ENCODE data around the gene C1QBP.

DNA sequence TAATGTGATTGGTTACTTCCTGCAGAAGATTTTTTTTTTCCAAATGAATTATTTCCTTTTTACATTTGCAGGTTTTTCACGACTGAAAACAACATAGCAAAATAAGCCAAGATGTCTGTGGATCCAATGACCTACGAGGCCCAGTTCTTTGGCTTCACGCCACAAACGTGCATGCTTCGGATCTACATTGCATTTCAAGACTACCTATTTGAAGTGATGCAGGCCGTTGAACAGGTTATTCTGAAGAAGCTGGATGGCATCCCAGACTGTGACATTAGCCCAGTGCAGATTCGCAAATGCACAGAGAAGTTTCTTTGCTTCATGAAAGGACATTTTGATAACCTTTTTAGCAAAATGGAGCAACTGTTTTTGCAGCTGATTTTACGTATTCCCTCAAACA lies 49.8 kb upstream of the C1QBP start:
- TF ChIP-seq, protein P1, sequence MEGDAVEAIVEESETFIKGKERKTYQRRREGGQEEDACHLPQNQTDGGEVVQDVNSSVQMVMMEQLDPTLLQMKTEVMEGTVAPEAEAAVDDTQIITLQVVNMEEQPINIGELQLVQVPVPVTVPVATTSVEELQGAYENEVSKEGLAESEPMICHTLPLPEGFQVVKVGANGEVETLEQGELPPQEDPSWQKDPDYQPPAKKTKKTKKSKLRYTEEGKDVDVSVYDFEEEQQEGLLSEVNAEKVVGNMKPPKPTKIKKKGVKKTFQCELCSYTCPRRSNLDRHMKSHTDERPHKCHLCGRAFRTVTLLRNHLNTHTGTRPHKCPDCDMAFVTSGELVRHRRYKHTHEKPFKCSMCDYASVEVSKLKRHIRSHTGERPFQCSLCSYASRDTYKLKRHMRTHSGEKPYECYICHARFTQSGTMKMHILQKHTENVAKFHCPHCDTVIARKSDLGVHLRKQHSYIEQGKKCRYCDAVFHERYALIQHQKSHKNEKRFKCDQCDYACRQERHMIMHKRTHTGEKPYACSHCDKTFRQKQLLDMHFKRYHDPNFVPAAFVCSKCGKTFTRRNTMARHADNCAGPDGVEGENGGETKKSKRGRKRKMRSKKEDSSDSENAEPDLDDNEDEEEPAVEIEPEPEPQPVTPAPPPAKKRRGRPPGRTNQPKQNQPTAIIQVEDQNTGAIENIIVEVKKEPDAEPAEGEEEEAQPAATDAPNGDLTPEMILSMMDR (IDR thresholded peaks at IDR 0.05; ENCODE audit: poor library complexity, severe bottlenecking): no peak
- no peak for TF ChIP-seq TAF1 (IDR thresholded peaks at IDR 0.05; ENCODE audit: low read depth)
- TF ChIP-seq EZH2 (IDR thresholded peaks at IDR 0.05; ENCODE audit: borderline replicate concordance, insufficient read depth, low read length, poor library complexity, severe bottlenecking): no peak
- TF ChIP-seq POLR2AphosphoS5 (IDR thresholded peaks at IDR 0.05): no peak
- no peak for TF ChIP-seq EP300 (conservative IDR thresholded peaks at IDR 0.05; ENCODE audit: poor library complexity, severe bottlenecking)
- TF ChIP-seq RAD21 (conservative IDR thresholded peaks at IDR 0.05): no peak
- TF ChIP-seq, protein P2, sequence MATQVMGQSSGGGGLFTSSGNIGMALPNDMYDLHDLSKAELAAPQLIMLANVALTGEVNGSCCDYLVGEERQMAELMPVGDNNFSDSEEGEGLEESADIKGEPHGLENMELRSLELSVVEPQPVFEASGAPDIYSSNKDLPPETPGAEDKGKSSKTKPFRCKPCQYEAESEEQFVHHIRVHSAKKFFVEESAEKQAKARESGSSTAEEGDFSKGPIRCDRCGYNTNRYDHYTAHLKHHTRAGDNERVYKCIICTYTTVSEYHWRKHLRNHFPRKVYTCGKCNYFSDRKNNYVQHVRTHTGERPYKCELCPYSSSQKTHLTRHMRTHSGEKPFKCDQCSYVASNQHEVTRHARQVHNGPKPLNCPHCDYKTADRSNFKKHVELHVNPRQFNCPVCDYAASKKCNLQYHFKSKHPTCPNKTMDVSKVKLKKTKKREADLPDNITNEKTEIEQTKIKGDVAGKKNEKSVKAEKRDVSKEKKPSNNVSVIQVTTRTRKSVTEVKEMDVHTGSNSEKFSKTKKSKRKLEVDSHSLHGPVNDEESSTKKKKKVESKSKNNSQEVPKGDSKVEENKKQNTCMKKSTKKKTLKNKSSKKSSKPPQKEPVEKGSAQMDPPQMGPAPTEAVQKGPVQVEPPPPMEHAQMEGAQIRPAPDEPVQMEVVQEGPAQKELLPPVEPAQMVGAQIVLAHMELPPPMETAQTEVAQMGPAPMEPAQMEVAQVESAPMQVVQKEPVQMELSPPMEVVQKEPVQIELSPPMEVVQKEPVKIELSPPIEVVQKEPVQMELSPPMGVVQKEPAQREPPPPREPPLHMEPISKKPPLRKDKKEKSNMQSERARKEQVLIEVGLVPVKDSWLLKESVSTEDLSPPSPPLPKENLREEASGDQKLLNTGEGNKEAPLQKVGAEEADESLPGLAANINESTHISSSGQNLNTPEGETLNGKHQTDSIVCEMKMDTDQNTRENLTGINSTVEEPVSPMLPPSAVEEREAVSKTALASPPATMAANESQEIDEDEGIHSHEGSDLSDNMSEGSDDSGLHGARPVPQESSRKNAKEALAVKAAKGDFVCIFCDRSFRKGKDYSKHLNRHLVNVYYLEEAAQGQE (IDR thresholded peaks at IDR 0.05; ENCODE audit: borderline replicate concordance): no peak
- no peak for TF ChIP-seq SMC3 (conservative IDR thresholded peaks at IDR 0.05; ENCODE audit: poor library complexity)

Data from neural cell (in vitro differentiated cells).